ENCODE results near the gene MATN1.

Gene MATN1

DNA sequence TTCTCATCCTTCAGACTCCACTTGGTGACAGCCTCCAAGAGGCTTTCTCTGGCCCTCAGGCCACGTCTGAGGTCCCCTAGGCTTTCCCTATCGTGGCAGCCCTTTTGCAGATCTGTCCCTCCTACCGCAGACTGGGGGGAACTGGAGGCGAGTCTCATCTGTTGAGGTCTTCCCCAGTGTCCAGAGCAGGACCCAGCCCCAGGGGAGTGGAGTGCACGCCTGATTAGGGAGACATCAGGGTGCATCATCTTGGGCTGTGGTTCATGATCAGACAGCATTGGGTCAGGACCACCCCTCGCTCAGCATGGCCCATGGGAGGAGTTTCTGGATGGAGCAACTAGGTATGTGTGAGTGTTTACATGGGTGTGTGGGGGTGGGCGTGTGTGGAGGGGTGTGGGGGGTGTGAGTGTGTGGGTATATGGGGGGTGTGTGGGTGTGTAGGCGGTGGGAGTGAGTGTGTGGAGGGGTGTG, 8.5 kb upstream of the MATN1 start:
- DNase-seq (ENCODE audit: low spot score): peak; percentile 53

DNA sequence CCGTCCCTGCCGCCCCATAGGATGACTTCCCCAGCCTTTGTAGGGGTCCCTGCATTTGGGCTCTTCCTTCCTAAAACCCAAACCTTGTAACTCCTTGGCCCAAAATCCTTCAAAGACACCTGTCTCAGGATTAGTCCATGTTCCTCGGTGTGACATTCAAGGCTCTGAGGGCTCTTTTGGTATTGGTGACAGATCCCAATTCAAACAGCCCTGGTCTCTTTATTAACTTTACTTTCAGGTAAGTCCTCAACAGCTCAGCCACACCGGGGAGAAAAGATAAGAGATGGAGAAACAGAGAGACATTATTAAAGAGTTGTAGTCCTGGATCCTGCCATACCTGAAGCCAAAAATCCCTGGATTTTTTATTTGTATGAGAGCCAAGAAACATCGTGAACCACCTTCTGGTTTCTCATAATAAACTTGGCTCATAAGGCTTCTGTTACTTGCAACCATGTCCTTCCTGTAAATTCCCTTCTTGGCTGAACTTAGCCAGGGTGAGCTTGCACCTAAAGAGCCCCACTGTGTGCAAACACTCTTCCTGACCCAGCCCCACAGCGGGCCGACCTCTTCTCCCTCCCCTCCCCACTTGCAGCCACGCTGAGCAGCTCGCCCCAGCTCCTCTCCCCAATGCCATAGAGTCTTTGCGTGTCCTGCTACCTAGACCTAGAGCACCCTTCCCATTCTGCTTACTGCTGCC, 7.9 kb upstream of the MATN1 start:
- DNase-seq (ENCODE audit: low spot score): no peak

GRCh38 chr1:30730346-30731108, 7.1 kb upstream of the MATN1 start:
- DNase-seq (ENCODE audit: low spot score): no peak

GRCh38 chr1:30729901-30730300, 6.5 kb upstream of the MATN1 start:
- DNase-seq (ENCODE audit: low spot score): no peak

DNA sequence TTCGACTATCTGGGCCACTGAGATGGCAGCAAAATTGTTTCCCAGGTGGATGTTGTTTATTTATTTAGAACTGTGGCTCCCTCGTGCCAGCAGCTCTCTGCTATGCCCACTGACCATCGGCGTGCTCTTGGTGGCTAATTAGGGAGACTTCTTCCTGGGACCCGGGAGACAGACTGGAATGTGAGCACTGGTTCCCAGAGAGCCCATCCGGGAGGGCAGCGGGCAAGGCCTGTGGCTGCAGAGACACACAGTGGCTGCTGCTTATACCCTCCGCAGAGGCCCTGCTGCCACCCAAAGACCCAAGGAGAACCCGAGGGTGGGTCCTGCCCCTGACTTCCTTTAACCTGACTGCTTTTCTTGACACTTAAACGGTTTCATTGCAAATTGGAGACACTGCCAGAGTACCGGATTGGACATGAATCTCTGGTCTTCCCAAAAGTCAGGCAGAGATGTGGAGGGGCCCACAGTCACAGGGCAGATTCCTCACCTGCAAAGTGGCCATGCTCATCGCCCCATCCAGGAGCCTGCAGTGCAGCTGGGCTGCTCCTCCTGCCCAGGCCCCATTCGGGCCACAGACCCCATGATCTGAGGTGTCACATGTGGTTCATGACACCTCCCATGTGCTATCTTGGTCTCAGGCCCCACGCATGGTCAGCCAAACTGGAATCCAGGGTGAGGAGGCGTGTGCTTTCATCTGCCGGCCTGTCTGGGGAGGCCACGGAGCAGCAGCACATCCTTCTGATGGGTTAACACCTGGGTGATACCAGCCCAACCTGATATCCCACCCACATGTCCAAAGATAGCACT, 5.7 kb upstream of the MATN1 start:
- DNase-seq (ENCODE audit: low spot score): no peak

DNA sequence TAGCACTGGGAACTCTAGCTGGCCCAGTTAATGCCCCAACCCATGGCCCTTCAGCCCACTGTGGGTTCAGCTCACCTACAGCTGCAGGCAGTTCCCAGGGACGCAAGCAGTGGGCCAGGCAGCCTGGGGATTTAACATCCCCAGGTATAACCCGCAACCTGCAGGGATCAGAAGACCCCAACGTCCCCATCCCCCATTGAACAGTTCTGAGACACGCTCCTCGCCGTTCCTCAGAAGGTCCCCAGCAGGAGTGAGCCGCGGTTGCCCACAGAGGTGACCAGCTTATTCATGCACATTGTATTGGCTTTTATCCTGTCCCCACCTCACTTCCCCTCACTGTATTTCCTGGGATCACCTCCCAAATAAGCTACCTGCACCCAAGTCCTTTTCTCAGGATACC, 5.0 kb upstream of the MATN1 start:
- DNase-seq (ENCODE audit: low spot score): no peak

GRCh38 chr1:30727824-30728223, 4.4 kb upstream of the MATN1 start:
- peak; percentile 41 for DNase-seq (ENCODE audit: low spot score)

- DNase-seq (ENCODE audit: low spot score): no peak
Observed at GRCh38 chr1:30726773-30727684, 3.6 kb upstream of the MATN1 start.

- DNase-seq (ENCODE audit: low spot score): no peak
Observed at GRCh38 chr1:30726236-30726635, 2.9 kb upstream of the MATN1 start.

GRCh38 chr1:30725450-30726095, 2.2 kb upstream of the MATN1 start:
- no peak for DNase-seq (ENCODE audit: low spot score)

DNA sequence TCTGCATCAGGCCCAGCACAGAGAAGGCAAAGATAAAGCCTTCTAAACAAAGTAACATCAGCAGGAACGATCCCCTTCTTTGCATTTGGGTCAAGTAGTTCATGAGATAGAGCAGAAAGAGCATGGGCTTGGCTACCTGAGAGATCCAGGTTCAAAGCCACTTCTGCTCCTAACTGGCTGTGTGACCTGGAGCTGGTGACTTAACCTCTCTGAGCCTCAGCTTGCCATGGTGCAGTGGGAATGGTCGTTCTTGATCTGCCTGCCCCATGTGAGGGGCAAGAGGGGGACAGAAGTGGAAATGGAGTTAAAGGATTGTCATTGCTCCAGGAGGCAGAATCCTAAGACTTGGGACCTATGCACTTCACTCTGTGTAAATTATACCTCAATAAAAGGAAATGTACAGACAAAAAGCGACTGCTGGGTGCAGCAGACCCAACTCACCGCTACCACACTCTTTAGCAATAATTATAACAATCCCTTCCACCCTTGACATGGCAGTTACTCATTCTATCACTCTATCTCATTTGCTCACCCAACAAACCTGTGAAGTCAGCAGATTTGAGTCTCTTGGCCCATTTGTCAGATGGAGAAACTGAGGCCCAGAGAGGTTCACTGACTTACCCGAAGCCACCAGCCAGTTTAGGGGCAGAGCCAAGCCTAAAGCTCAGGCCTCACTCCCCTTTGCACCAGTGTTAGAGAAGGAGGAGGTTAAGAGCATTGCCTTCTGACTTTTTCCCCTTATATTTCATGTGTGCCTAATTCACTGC, 1.5 kb upstream of the MATN1 start:
- no peak for DNase-seq (ENCODE audit: low spot score)

GRCh38 chr1:30724175-30724574, 790 bp upstream of the MATN1 start:
- peak; percentile 67 for DNase-seq (ENCODE audit: low spot score)

GRCh38 chr1:30721812-30722537, 1.4 kb downstream of the MATN1 start:
- no peak for DNase-seq (ENCODE audit: low spot score)

DNA sequence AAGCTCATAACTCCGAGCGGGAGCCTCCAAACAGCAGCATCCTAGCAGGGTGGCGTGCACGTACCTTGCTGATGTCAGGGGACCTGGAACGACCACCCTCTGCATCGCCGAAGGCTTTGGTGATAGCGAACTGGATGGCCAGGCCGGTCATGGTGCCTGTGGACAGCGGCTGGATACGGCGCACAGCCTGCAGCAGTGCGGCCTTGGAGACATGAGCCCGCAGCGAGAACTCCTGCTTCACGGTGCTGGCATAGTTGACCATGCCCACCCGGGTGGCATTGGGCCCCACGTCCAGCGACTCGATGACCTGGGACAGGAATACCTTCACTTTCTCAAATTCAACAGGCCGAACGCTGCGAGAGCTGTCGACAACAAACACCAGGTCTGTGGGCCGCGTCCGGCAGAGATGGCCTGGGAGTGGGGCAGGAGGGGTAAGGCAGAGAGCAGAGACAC, 2.0 kb downstream of the MATN1 start:
- no peak for DNase-seq (ENCODE audit: low spot score)

DNA sequence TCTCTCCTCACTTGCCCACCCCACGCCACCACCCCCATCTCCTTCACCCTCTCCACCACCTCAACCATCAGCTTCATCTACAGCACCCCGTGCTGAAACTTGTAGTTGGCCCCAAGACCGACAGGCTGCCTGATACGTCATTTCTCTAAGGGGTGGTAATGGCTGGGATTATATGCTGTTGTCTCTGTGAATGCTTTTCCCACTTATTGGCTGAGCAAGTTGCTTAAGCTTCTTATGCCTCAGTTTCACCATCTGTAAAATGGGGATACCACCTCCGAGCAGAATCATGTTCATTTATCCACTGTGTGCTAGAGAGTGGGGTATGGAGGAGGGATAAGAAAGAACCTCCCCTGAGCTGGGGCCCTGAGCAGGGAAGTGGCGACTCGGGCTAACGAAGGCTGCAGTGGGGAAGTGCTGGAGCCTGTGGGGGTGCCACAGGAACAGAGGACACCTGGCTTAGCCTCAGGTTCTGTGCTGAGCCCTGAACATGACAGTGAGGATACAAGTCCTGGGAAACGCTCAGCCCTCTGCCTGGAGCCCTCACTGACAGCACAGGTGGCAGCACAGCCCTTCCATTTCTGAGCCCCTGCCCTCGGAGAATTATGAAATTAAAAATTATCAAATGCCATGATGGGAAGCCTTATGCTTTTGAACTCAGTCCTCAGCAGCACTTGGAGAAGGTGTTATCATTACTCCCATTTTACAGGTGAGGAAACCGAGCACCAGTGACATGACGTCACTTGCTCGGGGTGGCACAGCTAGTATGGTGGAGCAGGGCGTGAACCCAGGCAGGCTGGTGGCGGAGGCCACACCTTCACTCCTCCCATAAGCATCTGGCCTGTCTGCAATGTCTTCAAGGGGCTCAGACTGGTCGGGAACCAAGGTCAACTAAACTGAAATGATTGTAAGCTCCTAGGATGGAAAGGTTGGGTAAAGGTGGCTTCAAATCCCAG, 2.8 kb downstream of the MATN1 start:
- peak; percentile 59 for DNase-seq (ENCODE audit: low spot score)

GRCh38 chr1:30719406-30720270, 3.7 kb downstream of the MATN1 start:
- DNase-seq (ENCODE audit: low spot score): peak; percentile 94

- peak; percentile 97 for DNase-seq (ENCODE audit: low spot score)
Observed at GRCh38 chr1:30718636-30719405, 4.6 kb downstream of the MATN1 start.

Measured in hematopoietic multipotent progenitor cell treated with erythropoietin and hydrocortisone succinate and interleukin-3 and kit ligand, for 17 days (in vitro differentiated cells).